ENCODE results near the gene CLOCK.

Gene CLOCK

DNA sequence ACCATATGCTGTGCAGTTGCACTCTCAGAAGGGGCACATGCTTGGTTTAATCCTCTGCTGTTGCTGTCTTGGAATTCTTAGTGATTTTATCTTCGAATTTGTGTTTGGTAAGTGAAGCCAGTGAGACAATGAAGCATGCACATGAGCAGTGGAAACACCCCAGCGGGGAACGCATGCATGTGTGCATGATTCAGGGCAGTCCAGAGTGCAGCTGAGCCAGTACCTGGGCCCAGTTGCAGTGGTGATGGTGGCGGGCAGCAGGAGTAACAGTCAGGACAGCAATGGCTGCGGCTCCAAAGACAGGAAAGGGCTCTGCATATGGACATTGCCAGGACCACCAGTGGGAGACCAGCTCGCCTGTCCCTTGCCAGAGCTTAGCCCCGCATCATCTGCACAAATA lies 165.2 kb downstream of the CLOCK start:
- DNase-seq, result peak in 3 of 56 donors; percentile 7 to 21 (median 10)

DNA sequence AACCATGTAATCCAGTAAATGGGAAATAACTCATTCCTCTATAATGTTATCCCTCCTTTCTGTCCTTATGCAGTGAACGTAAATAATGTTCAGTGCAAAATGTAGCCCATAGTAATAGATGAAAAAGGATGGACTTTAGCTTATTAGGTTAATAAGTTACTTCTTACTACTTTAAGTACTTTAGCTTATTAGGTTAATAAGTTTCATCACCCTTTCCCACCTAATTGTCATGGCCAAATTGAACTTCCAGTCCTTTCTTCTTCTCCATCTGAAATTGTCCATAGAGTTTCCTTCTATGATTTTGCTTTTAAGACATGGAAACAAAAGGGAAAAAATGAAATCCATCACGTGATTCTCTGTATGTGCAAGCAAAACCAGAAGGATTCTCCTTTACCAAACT lies 166.1 kb downstream of the CLOCK start:
- no peak for DNase-seq

DNA sequence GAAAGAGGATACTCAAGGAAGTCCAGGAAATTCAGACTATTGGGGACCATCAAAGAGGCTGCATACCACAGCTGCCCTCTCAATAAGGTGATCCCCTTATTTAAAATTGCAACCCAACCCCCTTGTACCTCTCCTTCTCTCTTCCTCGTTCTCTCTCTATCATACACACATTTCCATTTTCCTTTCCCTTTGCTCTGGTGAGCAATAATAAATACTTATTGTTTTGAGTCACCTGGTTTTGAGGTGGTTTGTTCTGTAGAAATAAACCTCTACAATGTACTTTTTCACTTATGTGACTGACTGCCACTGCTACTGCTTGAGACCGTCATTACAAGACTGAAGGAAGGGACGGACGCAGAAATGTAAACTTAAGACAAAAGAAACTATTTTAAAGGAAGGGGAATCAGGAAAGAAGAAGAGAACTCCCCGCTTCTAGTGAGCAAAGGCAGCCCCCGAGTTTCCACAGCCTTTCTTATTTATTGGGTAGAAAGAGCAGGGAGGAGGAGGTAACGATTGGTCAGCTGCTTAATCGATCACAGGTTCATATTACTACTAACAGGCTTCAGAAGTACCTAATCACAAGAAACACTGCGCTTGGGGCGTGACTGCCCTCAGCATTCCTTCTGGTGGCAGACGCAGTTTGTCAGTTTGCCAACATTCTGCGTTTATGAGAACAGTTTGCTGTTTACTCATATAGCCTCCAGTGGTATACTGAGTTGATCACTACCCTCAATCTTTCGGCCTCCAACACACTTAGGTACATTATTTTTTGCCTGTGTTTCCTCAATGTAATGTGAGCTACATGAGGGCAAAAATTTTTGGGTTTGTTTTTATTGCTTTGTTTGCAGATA lies 167.9 kb downstream of the CLOCK start:
- no peak for DNase-seq

All from nucleus accumbens (tissue), 56 donors.